OCI-LY3 (cell line): Measurements from ENCODE around the gene MACROD2.

ENCODE experiments used
- H2AFZ ChIP-seq: fragments of 200-600, 300-600 bp; shearing (Covaris generic); 2 replicates; pipeline ENCODE4 v1.6.0; 2014; ENCODE audit warnings: antibody characterized with exemption, low read depth, low read length
- H3K27ac ChIP-seq: fragments of 200-600, 300-600 bp; sonication (generic); 2 replicates; pipeline ENCODE4 v1.5.1; 2014; ENCODE audit warnings: mild to moderate bottlenecking, low read length, moderate library complexity, mixed read lengths
- H3K27me3 ChIP-seq: fragments of 200-600, 300-600 bp; sonication (generic); 2 replicates; pipeline ENCODE4 v1.6.1; 2014; ENCODE audit warnings: low read depth, low read length, mixed read lengths
- H3K36me3 ChIP-seq: fragments of 200-600, 300-600 bp; sonication (generic); replicated peaks from 2 replicates; pipeline ENCODE3; 2014; ENCODE audit warnings: low read depth, low read length, mixed read lengths
- H3K4me1 ChIP-seq: fragments of 300-600, 200-600 bp; sonication (generic); 2 replicates; pipeline ENCODE4 v1.6.1; 2014; ENCODE audit warnings: low read length, mixed read lengths
- H3K4me2 ChIP-seq: fragments of 200-600, 300-600 bp; sonication (generic); 2 replicates; pipeline ENCODE4 v1.6.1; 2014; ENCODE audit warnings: low read length, mixed read lengths
- H3K4me3 ChIP-seq: fragments of 300-600, 200-600 bp; sonication (generic); 2 replicates; pipeline ENCODE4 v1.5.1; 2014; ENCODE audit warnings: antibody characterized with exemption, mild to moderate bottlenecking, low read length, moderate library complexity
- H3K79me2 ChIP-seq: fragments of 300-600, 200-600 bp; shearing (Covaris generic); 2 replicates; pipeline ENCODE4 v1.6.1; 2014; ENCODE audit warnings: mild to moderate bottlenecking, low read length, mixed read lengths
- H3K9ac ChIP-seq: fragments of 300-600, 200-600 bp; shearing (Covaris generic); 2 replicates; pipeline ENCODE4 v1.6.0; 2014; ENCODE audit warnings: mild to moderate bottlenecking, low read length, moderate library complexity
- H3K9me3 ChIP-seq: fragments of 200-600, 300-600 bp; shearing (Covaris generic); 2 replicates; pipeline ENCODE4 v1.6.1; 2014; ENCODE audit warnings: low read length, mixed read lengths; ENCODE audit not compliant: insufficient read depth
- H4K20me1 ChIP-seq: fragments of 200-600, 300-600 bp; sonication (generic); 2 replicates; pipeline ENCODE4 v1.6.1; 2016; ENCODE audit warnings: low read length, mixed read lengths; ENCODE audit not compliant: insufficient read depth
- CTCF ChIP-seq: fragments of 200-600, 300-600 bp; sonication (generic); IDR thresholded peaks from 2 replicates; pipeline ENCODE4 v1.5.1; 2014; ENCODE audit warnings: antibody characterized with exemption, low read length, low read depth
- EZH2phosphoT487 ChIP-seq: fragments of 200-600 bp; shearing (Covaris generic); IDR thresholded peaks from 2 replicates; pipeline ENCODE4 v1.6.1; 2018; ENCODE audit warnings: antibody characterized with exemption, mixed run types, low read depth

The MACROD2 gene

DNA sequence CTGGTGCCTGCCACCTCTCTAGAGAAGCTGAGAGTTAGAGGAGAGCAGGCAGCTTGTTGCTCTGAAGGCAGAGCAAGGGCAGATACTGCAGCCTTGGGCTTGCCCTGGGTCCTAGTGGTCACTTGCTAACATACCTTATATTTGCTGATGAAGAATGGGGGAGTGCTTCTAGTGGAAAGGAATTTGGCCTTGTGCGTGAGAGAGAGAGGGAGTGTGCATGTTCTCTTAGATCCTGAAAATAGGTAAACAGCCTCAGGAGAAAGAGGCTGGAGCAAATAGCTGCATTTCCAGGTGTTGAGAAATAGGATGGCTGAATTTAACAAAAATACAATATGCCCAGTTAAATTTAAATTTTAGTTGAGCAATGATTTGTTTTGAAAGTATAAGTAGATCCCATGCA lies 1066.6 kb downstream of the MACROD2 start:
- no peaks in the 10 kb centered on the region for H3K79me2 ChIP-seq
- no peak overlapping the region for H3K4me2 ChIP-seq
- no peak overlapping the region for H3K9ac ChIP-seq
- TF ChIP-seq EZH2phosphoT487 (no peak), CTCF (no peak)
- no peak overlapping the region for H3K27ac ChIP-seq
- H4K20me1 ChIP-seq, result no peaks in the 10 kb centered on the region
- peaks cover 3% of the 10 kb centered on the region; the same call in 1 of the 2 replicates for H3K27me3 ChIP-seq
- no peaks in the 10 kb centered on the region for H3K9me3 ChIP-seq
- H3K4me3 ChIP-seq, result no peak overlapping the region
- H2AFZ ChIP-seq, result no peak overlapping the region
- H3K4me1 ChIP-seq, result peaks cover 19% of the 10 kb centered on the region
- no peaks in the 10 kb centered on the region for H3K36me3 ChIP-seq

DNA sequence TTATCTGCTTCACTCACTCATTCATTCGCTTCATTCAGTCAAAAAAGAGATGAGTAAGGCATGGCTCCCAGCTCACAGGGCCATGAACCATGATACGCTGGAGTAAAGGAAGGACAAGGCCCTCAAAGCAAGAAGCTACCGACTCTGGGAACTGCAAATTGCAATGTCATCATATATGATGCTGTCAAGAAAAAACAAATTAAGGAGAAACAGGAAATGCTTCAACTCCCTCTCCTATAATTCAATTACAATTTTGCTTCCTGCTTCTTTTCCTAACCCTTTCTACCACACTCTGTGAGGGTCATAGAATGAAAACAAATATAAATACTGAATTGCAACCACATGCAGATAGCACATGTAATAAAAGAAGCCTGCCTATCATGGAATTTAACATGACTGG lies 1067.8 kb downstream of the MACROD2 start:
- no peaks in the 10 kb centered on the region for H3K9me3 ChIP-seq
- no peak overlapping the region for H3K4me2 ChIP-seq
- no peak for TF ChIP-seq EZH2phosphoT487
- TF ChIP-seq CTCF, result no peak
- no peaks in the 10 kb centered on the region for H3K79me2 ChIP-seq
- no peak overlapping the region for H3K4me3 ChIP-seq
- peaks cover 3% of the 10 kb centered on the region; the same call in 1 of the 2 replicates for H3K27me3 ChIP-seq
- H3K27ac ChIP-seq, result no peak overlapping the region
- H3K9ac ChIP-seq, result no peak overlapping the region
- no peak overlapping the region for H2AFZ ChIP-seq
- H4K20me1 ChIP-seq, result no peaks in the 10 kb centered on the region
- no peaks in the 10 kb centered on the region for H3K36me3 ChIP-seq
- H3K4me1 ChIP-seq, result peaks cover 19% of the 10 kb centered on the region

GRCh38 chr20:15064741-15065140 lies 1069.4 kb downstream of the MACROD2 start:
- Histone ChIP-seq H3K4me3 (no peak overlapping the region), H3K27ac (no peak overlapping the region), H3K79me2 (no peaks in the 10 kb centered on the region), H3K9ac (no peak overlapping the region), H4K20me1 (no peaks in the 10 kb centered on the region), H3K4me1 (peaks cover 23% of the 10 kb centered on the region), H3K36me3 (no peaks in the 10 kb centered on the region), H3K27me3 (peaks cover 3% of the 10 kb centered on the region; the same call in 1 of the 2 replicates), H3K9me3 (no peaks in the 10 kb centered on the region), H3K4me2 (no peak overlapping the region), H2AFZ (no peak overlapping the region)
- TF ChIP-seq CTCF (no peak), EZH2phosphoT487 (no peak)

DNA sequence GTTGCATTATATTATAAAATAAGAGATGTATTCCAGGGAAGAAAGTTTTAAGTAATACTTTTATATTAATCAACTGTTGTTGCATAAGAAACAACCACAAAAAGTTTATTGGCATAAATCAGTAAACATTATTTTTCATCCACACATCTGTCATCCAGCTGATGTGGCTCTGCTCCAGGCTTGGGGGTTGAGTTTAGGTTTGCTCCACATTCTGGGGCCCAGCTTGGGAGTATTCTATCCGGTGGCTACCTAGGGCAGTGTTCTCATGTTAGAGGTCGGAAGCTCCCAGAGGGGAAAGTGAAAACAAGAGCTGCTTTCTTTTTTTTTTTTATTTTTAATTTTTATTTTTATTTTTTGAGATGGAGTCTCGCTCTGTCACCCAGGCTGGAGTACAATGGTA lies 1070.5 kb downstream of the MACROD2 start:
- Histone ChIP-seq H3K4me2 (no peak overlapping the region), H3K27ac (no peak overlapping the region), H3K9ac (no peak overlapping the region), H3K9me3 (no peaks in the 10 kb centered on the region), H2AFZ (no peak overlapping the region), H4K20me1 (no peaks in the 10 kb centered on the region), H3K4me3 (no peak overlapping the region), H3K79me2 (no peaks in the 10 kb centered on the region), H3K36me3 (no peaks in the 10 kb centered on the region), H3K4me1 (peaks cover 13% of the 10 kb centered on the region), H3K27me3 (peaks cover 3% of the 10 kb centered on the region; the same call in 1 of the 2 replicates)
- TF ChIP-seq EZH2phosphoT487 (no peak), CTCF (no peak)
